SK-N-SH treated with all-trans-retinoic acid at 6 μM for 48 hours (cell line): ENCODE measurements around the gene TNFRSF11A.
A peak's percentile ranks its signal among the peaks of the same experiment; 100 is the strongest.

ENCODE experiments used
- ATAC-seq: fragments of 200-7000 bp; cut with Tn5 transposase; 3 replicates; pipeline ENCODE4 v1.9.1; 2020; ENCODE audit warnings: mild to moderate bottlenecking, moderate library complexity
- ARNTL ChIP-seq: fragments of 450-650 bp; formaldehyde crosslinking; IDR thresholded peaks from 2 replicates; pipeline ENCODE4 v1.5.0; 2020; ENCODE audit warnings: low read depth, mild to moderate bottlenecking, moderate library complexity, borderline replicate concordance
- BACH2 ChIP-seq: fragments of 250-450 bp; sonication (Bioruptor Pico); IDR thresholded peaks from 2 replicates; pipeline ENCODE4 v1.9.0; 2021; ENCODE audit warnings: mild to moderate bottlenecking, borderline replicate concordance
- CREB5 ChIP-seq: fragments of 250-450 bp; sonication (Bioruptor Pico); IDR thresholded peaks from 2 replicates; pipeline ENCODE4 v1.5.1; 2020; ENCODE audit warnings: low read depth, mild to moderate bottlenecking, moderate library complexity
- CSDC2 ChIP-seq: fragments of 250-450 bp; sonication (Bioruptor Pico); IDR thresholded peaks from 2 replicates; pipeline ENCODE4 v1.5.0; 2020; ENCODE audit warnings: mild to moderate bottlenecking, moderate library complexity
- CSRNP3 ChIP-seq: fragments of 250-450 bp; sonication (Bioruptor Pico); IDR thresholded peaks from 2 replicates; pipeline ENCODE4 v1.5.1; 2021; ENCODE audit warnings: mild to moderate bottlenecking, moderate library complexity
- ESRRG ChIP-seq: fragments of 250-450 bp; sonication (Bioruptor Pico); IDR thresholded peaks from 2 replicates; pipeline ENCODE4 v1.6.1; 2021; ENCODE audit warnings: mild to moderate bottlenecking
- GLIS3 ChIP-seq: fragments of 250-450 bp; sonication (Bioruptor Pico); IDR thresholded peaks from 2 replicates; pipeline ENCODE4 v1.5.0; 2020; ENCODE audit warnings: mild to moderate bottlenecking, moderate library complexity
- ISL1 ChIP-seq: fragments of 250-450 bp; sonication (Bioruptor Pico); IDR thresholded peaks from 2 replicates; pipeline ENCODE4 v2.1.2; 2022; ENCODE audit warnings: mild to moderate bottlenecking, moderate library complexity
- OSR1 ChIP-seq: fragments of 250-450 bp; sonication (Bioruptor Pico); IDR thresholded peaks from 2 replicates; pipeline ENCODE4 v1.8.0; 2022; ENCODE audit warnings: moderate library complexity, mild to moderate bottlenecking, inconsistent platforms
- PATZ1 ChIP-seq: fragments of 250-450 bp; sonication (Bioruptor Pico); IDR thresholded peaks from 2 replicates; pipeline ENCODE4 v1.8.0; 2020; ENCODE audit warnings: mild to moderate bottlenecking, moderate library complexity, borderline replicate concordance
- POU6F1 ChIP-seq: fragments of 250-450 bp; sonication (Bioruptor Pico); IDR thresholded peaks from 2 replicates; pipeline ENCODE4 v1.8.0; 2021; ENCODE audit warnings: low read depth, mild to moderate bottlenecking, moderate library complexity, borderline replicate concordance
- PPARA ChIP-seq: fragments of 250-450 bp; sonication (Bioruptor Pico); IDR thresholded peaks from 2 replicates; pipeline ENCODE4 v1.5.0; 2020; ENCODE audit warnings: mild to moderate bottlenecking, borderline replicate concordance
- RARB ChIP-seq: fragments of 250-450 bp; sonication (Bioruptor Pico); IDR thresholded peaks from 2 replicates; pipeline ENCODE4 v1.8.0; 2021; ENCODE audit warnings: mild to moderate bottlenecking, moderate library complexity
- SNAI2 ChIP-seq: fragments of 250-450 bp; sonication (Bioruptor Pico); IDR thresholded peaks from 2 replicates; pipeline ENCODE4 v1.5.0; 2020; ENCODE audit warnings: mild to moderate bottlenecking, moderate library complexity
- TCF4 ChIP-seq: fragments of 250-450 bp; sonication (Bioruptor Pico); IDR thresholded peaks from 2 replicates; pipeline ENCODE4 v1.8.0; 2021; ENCODE audit warnings: mild to moderate bottlenecking, moderate library complexity, borderline replicate concordance
- TOX ChIP-seq: fragments of 250-450 bp; sonication (Bioruptor Pico); IDR thresholded peaks from 2 replicates; pipeline ENCODE4 v1.8.0; 2021; ENCODE audit warnings: mild to moderate bottlenecking, moderate library complexity, borderline replicate concordance
- ZFP3 ChIP-seq: fragments of 250-450 bp; sonication (Bioruptor Pico); IDR thresholded peaks from 2 replicates; pipeline ENCODE4 v1.5.0; 2020; ENCODE audit warnings: mild to moderate bottlenecking, moderate library complexity
- ZFP30 ChIP-seq: fragments of 450-650 bp; formaldehyde crosslinking; IDR thresholded peaks from 2 replicates; pipeline ENCODE4 v1.5.0; 2022; ENCODE audit warnings: mild to moderate bottlenecking, moderate library complexity
- ZNF565 ChIP-seq: fragments of 450-650 bp; formaldehyde crosslinking; conservative IDR thresholded peaks from 2 replicates; pipeline ENCODE4 v1.5.0; 2020; ENCODE audit warnings: low read depth, mild to moderate bottlenecking, moderate library complexity
- ZNF70 ChIP-seq: fragments of 450-650 bp; formaldehyde crosslinking; IDR thresholded peaks from 2 replicates; pipeline ENCODE4 v1.5.0; 2020; ENCODE audit warnings: mild to moderate bottlenecking, moderate library complexity
- ZNF8 ChIP-seq: fragments of 450-650 bp; formaldehyde crosslinking; IDR thresholded peaks from 2 replicates; pipeline ENCODE4 v1.5.0; 2020; ENCODE audit warnings: mild to moderate bottlenecking, moderate library complexity

Gene TNFRSF11A

GRCh38 chr18:62436636-62437234 lies 111.6 kb downstream of the TNFRSF11A start (continued):
- TF ChIP-seq TCF4: no peak
- TF ChIP-seq, all 23 proteins: peak for 0

GRCh38 chr18:62437235-62438017 lies 112.3 kb downstream of the TNFRSF11A start:
- TF ChIP-seq TOX (CRISPR knock-in tag) (no peak), PATZ1 (no peak), BACH2 (CRISPR knock-in tag) (no peak), ZNF70 (CRISPR knock-in tag) (no peak), ISL1 (CRISPR knock-in tag) (no peak), ZFP3 (no peak), ZFP30 (CRISPR knock-in tag) (no peak), POU6F1 (CRISPR knock-in tag) (no peak), ESRRG (CRISPR knock-in tag) (no peak), CSDC2 (no peak), PPARA (no peak), RARB (CRISPR knock-in tag) (no peak), TCF4 (no peak), GLIS3 (CRISPR knock-in tag) (no peak), ZNF8 (CRISPR knock-in tag) (no peak), SNAI2 (CRISPR knock-in tag) (no peak), ZNF565 (CRISPR knock-in tag) (no peak)
- ATAC-seq: peak; percentile 60

- ATAC-seq: no peak
- no peak for TF ChIP-seq CSDC2
- no peak for TF ChIP-seq CREB5
- TF ChIP-seq BACH2 (CRISPR knock-in tag): no peak
- TF ChIP-seq ZFP3: no peak
- TF ChIP-seq OSR1: no peak
- no peak for TF ChIP-seq GLIS3 (CRISPR knock-in tag)
- TF ChIP-seq PATZ1: no peak
- no peak for TF ChIP-seq ZNF70 (CRISPR knock-in tag)
- TF ChIP-seq ZNF8 (CRISPR knock-in tag): no peak
- no peak for TF ChIP-seq CSRNP3 (CRISPR knock-in tag)
- no peak for TF ChIP-seq ARNTL (CRISPR knock-in tag)
- TF ChIP-seq ZNF565 (CRISPR knock-in tag): no peak
- TF ChIP-seq ESRRG (CRISPR knock-in tag): no peak
- no peak for TF ChIP-seq POU6F1 (CRISPR knock-in tag)
Observed at GRCh38 chr18:62438018-62438329, 112.9 kb downstream of the TNFRSF11A start.
